Heart right ventricle (tissue), 16 donors: ENCODE results near the gene ACSBG1. TPM values are rescaled to one million over a fixed set of nuclear protein-coding genes. Genes with fewer than 3 reads are reported as not detected.

Source experiments
- ATAC-seq, 8 donors: fragments of 200-7000 bp; cut with Tn5 transposase; one replicate each; pipeline ENCODE4 v1.9.1; 2020; ENCODE audit warnings: mild to moderate bottlenecking in 8 of 8, moderate library complexity in 8 of 8, moderate number of reproducible peaks in 1 of 8
- DNase-seq, 2 donors: peaks; one replicate each; pipeline ENCODE4 v3.0.0-alpha.2; 2020
- H3K27ac ChIP-seq, 10 donors: fragments of 200-600 bp; sonication (generic) in 2 of 10; one replicate each; pipeline versions ENCODE4 v1.5.0 to v1.8.0; 2020 to 2022; ENCODE audit warnings: mild to moderate bottlenecking in 3 of 10
- H3K27me3 ChIP-seq, 7 donors: fragments of 200-600 bp; one replicate each; pipeline ENCODE4 v1.8.0; 2021 to 2022; ENCODE audit warnings: mild to moderate bottlenecking in 2 of 7
- H3K36me3 ChIP-seq, 9 donors: fragments of 200-600 bp; sonication (generic) in 1 of 9; one replicate each; pipeline versions ENCODE4 v1.5.0 to v1.8.0; 2020 to 2022; ENCODE audit warnings: mild to moderate bottlenecking in 2 of 9
- H3K4me1 ChIP-seq, 9 donors: fragments of 200-600 bp; sonication (generic) in 1 of 9; one replicate each; pipeline versions ENCODE4 v1.5.0 to v1.8.0; 2020 to 2022; ENCODE audit warnings: mild to moderate bottlenecking in 4 of 9
- H3K4me3 ChIP-seq, 10 donors: fragments of 200-600 bp; sonication (generic) in 2 of 10; one replicate each; pipeline versions ENCODE4 v1.5.0 to v1.8.0; 2020 to 2022; ENCODE audit warnings: mild to moderate bottlenecking in 7 of 10, moderate library complexity in 2 of 10
- H3K9me3 ChIP-seq, 11 donors: fragments of 200-600 bp in 10 of 11; sonication (generic) in 2 of 11; one replicate each; pipeline versions ENCODE4 v1.5.0 to v1.8.0; 2013 to 2022; ENCODE audit warnings: mild to moderate bottlenecking in 2 of 11, control low read depth in 1 of 11, moderate library complexity in 1 of 11
- WGBS, 2 donors: extraction: QIAGEN DNeasy Blood & Tissue Kit; methylation state at CpG; one replicate each; pipeline ENCODE4 v1.1.7; 2013; ENCODE audit warnings: inconsistent platforms in 1 of 2; 5-methylcytosine and 5-hydroxymethylcytosine counted together
- intact Hi-C, 10 donors: fragments of 100-400 bp; cut with DNase I; formaldehyde crosslinking; loops; one replicate each; pipeline versions ENCODE4 v1.11.1 to v1.14.2; 2022
- polyA plus RNA-seq, 2 donors: library from polyadenylated mRNA; stranded (reverse); fragments of 200-250 nt; gene quantifications; one replicate each; pipeline ENCODE4 v1.2.3, GENCODE V29; 2013
- total RNA-seq, 10 donors: library from RNA; stranded (reverse); fragmentation: NEBNext Ultra II Directional in 3 of 10; extraction: Animal tissue kit (Norgen Biotek cat#: 25700) in 3 of 10; gene quantifications; one replicate each; pipeline versions ENCODE4 v1.2.1 to v1.2.4, GENCODE V29; 2021 to 2023
- TF ChIP-seq, protein P1 (sequence below), 9 donors: fragments of 200-600 bp; sonication (generic) in 2 of 9; IDR thresholded peaks; one replicate each; pipeline versions ENCODE4 v1.5.0 to v1.8.0; 2021 to 2022; ENCODE audit warnings: antibody characterized with exemption in 9 of 9, mild to moderate bottlenecking in 5 of 9, moderate library complexity in 1 of 9
- donor health status: Arrhythmogenic right ventricular cardiomyopathy.
- donor health status: ischemic (EF 13 %, LVEDD 7.1; RV severe dilation, severe dysfunction).
- donor health status: healthy with polysubstance abuse.
- donor health status: DM: no; HTN: yes; CAD: no.
- donor health status: DM: no; HTN: no; CAD: no.
- donor health status: ischemic (EF 25% LVEDD 6.9; RV normal size, moderate dysfunction).
- donor health status: ischemic (EF 25% LVEDD 5.7; RV mildly dilated, moderate dysfunction).
- donor health status: healthy.
- donor health status: DM: yes; HTN: yes; CAD: no.
- donor health status: Ischemic cardiomyopathy.
- donor health status: ischemic (EF 35%, LVEDD 5.7; RV mildly dilated, moderate dysfunction).
- donor health status: nonischemic (EF 11% LVEDD 7.7; RV severe dilation, severe dysfunction).
- donor health status: DM: yes; HTN: yes; CAD: no.
- donor health status: PGD.
- donor health status: ischemic (EF 29% LVEDD 5.4; RV normal size, mild dysfunction).
- donor health status: nonischemic (EF 23%, LVEDD 6.1; RV moderate dilation, normal function).

The ACSBG1 gene
- total and polyA plus RNA-seq, 12 donors: 0.22 to 0.65 (median 0.44) TPM; not detected in 8

DNA sequence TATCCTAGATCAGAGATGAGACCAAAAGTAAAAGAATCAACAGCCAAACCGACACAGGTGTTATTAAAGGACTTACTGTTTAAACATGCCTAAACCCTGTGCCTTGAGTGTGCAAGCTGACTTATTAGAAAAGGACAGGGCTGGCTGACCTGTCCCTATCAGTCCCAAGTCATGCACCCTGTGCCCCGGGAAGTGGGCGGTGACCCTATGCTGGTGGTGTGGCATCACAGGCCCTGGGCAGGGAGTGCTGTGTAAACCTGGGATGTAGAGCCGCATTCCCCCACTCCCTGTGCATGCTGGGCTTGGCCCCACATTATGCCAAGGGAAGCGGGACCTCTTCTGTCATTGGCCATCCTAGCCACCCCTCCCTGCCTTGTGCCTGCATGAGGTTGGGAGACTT is 40.6 kb upstream of the ACSBG1 start:
- intact Hi-C loops: no loop called here
- H3K36me3 ChIP-seq: peaks cover 0 to 97% (median 43%) of the 10 kb centered on the region in 9 donors

DNA sequence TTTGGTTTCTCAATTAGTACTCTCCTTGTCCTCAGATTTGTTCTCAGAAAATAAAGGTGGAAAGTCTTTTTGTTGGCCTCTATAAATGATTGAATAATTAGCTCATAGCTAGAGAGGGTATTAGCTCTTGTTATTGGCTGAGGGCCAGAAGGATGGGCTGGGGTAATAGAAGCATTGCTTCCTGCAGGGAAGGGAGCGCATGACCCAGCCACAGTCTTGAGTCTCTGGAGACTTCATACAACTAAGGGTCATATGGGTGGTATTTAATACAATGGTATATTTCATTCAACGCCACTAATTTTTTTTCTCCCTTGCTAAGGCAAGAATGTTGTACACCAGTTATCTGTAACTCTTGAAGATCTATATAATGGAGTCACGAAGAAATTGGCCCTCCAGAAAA is 38.4 kb upstream of the ACSBG1 start:
- Histone ChIP-seq H3K27me3 (no peaks in the 10 kb centered on the region), H3K4me3 (no peak overlapping the region), H3K4me1 (peaks cover 0 to 16% (median 4%) of the 10 kb centered on the region in 9 donors), H3K9me3 (no peaks in the 10 kb centered on the region), H3K27ac (no peak overlapping the region), H3K36me3 (peaks cover 0 to 76% (median 26%) of the 10 kb centered on the region in 9 donors)
- 90 to 92% methylated on average over 3 of the region's 3 CpGs for WGBS, 2 donors
- TF ChIP-seq, protein P1, sequence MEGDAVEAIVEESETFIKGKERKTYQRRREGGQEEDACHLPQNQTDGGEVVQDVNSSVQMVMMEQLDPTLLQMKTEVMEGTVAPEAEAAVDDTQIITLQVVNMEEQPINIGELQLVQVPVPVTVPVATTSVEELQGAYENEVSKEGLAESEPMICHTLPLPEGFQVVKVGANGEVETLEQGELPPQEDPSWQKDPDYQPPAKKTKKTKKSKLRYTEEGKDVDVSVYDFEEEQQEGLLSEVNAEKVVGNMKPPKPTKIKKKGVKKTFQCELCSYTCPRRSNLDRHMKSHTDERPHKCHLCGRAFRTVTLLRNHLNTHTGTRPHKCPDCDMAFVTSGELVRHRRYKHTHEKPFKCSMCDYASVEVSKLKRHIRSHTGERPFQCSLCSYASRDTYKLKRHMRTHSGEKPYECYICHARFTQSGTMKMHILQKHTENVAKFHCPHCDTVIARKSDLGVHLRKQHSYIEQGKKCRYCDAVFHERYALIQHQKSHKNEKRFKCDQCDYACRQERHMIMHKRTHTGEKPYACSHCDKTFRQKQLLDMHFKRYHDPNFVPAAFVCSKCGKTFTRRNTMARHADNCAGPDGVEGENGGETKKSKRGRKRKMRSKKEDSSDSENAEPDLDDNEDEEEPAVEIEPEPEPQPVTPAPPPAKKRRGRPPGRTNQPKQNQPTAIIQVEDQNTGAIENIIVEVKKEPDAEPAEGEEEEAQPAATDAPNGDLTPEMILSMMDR (IDR thresholded peaks at IDR 0.05): no peak
- DNase-seq: no peak
- no peak for ATAC-seq
- intact Hi-C loops: no loop called here

More for the DNA sequence above, 40.6 kb upstream of the ACSBG1 start:
- Histone ChIP-seq H3K27me3 (no peaks in the 10 kb centered on the region), H3K9me3 (no peaks in the 10 kb centered on the region), H3K27ac (no peak overlapping the region), H3K4me3 (no peak overlapping the region), H3K4me1 (peaks cover 0 to 11% (median 0%) of the 10 kb centered on the region in 9 donors)
- TF ChIP-seq, protein P1 (IDR thresholded peaks at IDR 0.05): no peak
- DNase-seq: no peak
- 82 to 95% methylated on average over 5 of the region's 5 CpGs for WGBS, 2 donors
- ATAC-seq: peak in 2 of 8 donors; percentile 16 to 36

DNA sequence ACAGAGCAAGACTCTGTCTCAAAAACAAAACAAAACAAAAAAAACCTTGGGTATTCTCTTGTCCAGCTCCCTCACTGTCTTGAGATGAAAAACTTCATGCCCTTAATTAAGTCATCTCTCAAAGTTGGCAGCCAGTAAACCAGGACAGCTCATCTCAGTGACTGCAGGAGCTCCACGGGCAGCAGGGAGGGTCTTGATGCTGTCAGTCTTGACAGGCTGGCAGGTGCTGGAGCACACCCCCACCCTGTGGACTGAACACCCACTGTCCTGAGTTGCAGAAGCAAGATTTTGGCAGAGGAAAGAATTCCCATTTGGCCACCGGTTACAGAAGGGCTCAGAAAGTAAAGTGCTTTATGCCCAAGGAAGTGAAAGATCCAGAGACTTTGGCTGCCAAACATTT is 38.0 kb upstream of the ACSBG1 start:
- TF ChIP-seq, protein P1 (IDR thresholded peaks at IDR 0.05): no peak
- 46 to 66% methylated on average over 2 of the region's 2 CpGs for WGBS, 2 donors
- DNase-seq (no peak), ATAC-seq (no peak)
- H3K4me3 ChIP-seq: no peak overlapping the region
- H3K9me3 ChIP-seq: no peaks in the 10 kb centered on the region
- H3K36me3 ChIP-seq: peaks cover 0 to 72% (median 21%) of the 10 kb centered on the region in 9 donors
- intact Hi-C loops: no loop called here
- no peaks in the 10 kb centered on the region for H3K27me3 ChIP-seq
- peaks cover 0 to 17% (median 4%) of the 10 kb centered on the region in 9 donors for H3K4me1 ChIP-seq
- H3K27ac ChIP-seq: no peak overlapping the region

DNA sequence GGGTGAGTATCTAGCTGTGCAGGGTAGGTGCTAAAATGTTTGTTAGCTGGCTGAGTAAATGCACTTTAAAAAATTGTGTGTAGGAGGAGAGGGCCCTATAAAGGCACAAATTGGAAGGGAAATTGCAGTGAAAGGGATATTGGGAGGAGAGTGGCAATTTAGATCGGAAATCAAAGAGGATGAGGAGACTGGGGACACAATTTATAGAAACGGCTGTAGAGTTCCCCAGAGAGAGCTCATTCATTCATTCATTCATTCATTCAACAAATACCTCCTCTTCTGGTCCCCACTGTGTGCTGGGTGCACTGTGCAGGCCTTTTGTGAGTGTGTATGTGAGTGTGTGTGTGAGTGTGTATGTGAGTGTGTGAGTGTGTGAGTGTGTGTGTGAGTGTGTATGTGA is 32.4 kb upstream of the ACSBG1 start:
- H3K27ac ChIP-seq: peak overlapping the region in 9 of 10 donors; percentile 63 to 97 (median 90)
- H3K27me3 ChIP-seq: no peaks in the 10 kb centered on the region
- DNase-seq: no peak
- H3K9me3 ChIP-seq: no peaks in the 10 kb centered on the region
- 53 to 66% methylated on average over 2 of the region's 2 CpGs for WGBS, 2 donors
- H3K4me1 ChIP-seq: peaks cover 2 to 47% (median 22%) of the 10 kb centered on the region in 9 donors
- H3K4me3 ChIP-seq: peak overlapping the region in 9 of 10 donors; percentile 1 to 86 (median 47)
- intact Hi-C loops: no loop called here
- TF ChIP-seq, protein P1 (IDR thresholded peaks at IDR 0.05): no peak
- peak in 1 of 8 donors; percentile 0 for ATAC-seq
- peaks cover 0 to 17% (median 0%) of the 10 kb centered on the region in 9 donors for H3K36me3 ChIP-seq
